AML-193 (cell line): ENCODE measurements around the gene DHCR24.

Experiments
- DNase-seq, 2 experiments: peaks; one replicate each; lab custom pipeline; 2025; lab: John Stamatoyannopoulos, UW

Gene DHCR24

GRCh38 chr1:54846301-54846700 is 40.7 kb downstream of the DHCR24 start:
- DNase-seq, result no peak

- DNase-seq, result no peak
Observed at GRCh38 chr1:54845772-54846171, 41.2 kb downstream of the DHCR24 start.

- no peak for DNase-seq
Observed at GRCh38 chr1:54844564-54844963, 42.4 kb downstream of the DHCR24 start.

GRCh38 chr1:54843449-54843848 is 43.5 kb downstream of the DHCR24 start:
- DNase-seq, result no peak

- no peak for DNase-seq
Observed at GRCh38 chr1:54842963-54843362, 44.0 kb downstream of the DHCR24 start.

GRCh38 chr1:54842206-54842915 is 44.6 kb downstream of the DHCR24 start:
- DNase-seq, result no peak

GRCh38 chr1:54839824-54840223 is 47.2 kb downstream of the DHCR24 start:
- no peak for DNase-seq

GRCh38 chr1:54838565-54839180 is 48.3 kb downstream of the DHCR24 start:
- DNase-seq, result no peak

- DNase-seq, result no peak
Observed at GRCh38 chr1:54837002-54837853, 49.8 kb downstream of the DHCR24 start.

GRCh38 chr1:54836594-54836993 is 50.4 kb downstream of the DHCR24 start:
- DNase-seq, result no peak

GRCh38 chr1:54835970-54836369 is 51.0 kb downstream of the DHCR24 start:
- no peak for DNase-seq

- DNase-seq, result no peak
Observed at GRCh38 chr1:54835131-54835898, 51.7 kb downstream of the DHCR24 start.

- no peak for DNase-seq
Observed at GRCh38 chr1:54834007-54834541, 52.9 kb downstream of the DHCR24 start.

GRCh38 chr1:54833121-54833520 is 53.9 kb downstream of the DHCR24 start:
- no peak for DNase-seq

GRCh38 chr1:54826226-54826816 is 60.7 kb downstream of the DHCR24 start:
- no peak for DNase-seq

- no peak for DNase-seq
Observed at GRCh38 chr1:54825696-54826095, 61.3 kb downstream of the DHCR24 start.

GRCh38 chr1:54823670-54824069 is 63.3 kb downstream of the DHCR24 start:
- DNase-seq, result no peak

GRCh38 chr1:54819733-54820132 is 67.3 kb downstream of the DHCR24 start:
- DNase-seq, result no peak

GRCh38 chr1:54819195-54819536 is 67.8 kb downstream of the DHCR24 start:
- no peak for DNase-seq

- no peak for DNase-seq
Observed at GRCh38 chr1:54818461-54819194, 68.4 kb downstream of the DHCR24 start.

GRCh38 chr1:54816951-54817350 is 70.0 kb downstream of the DHCR24 start:
- DNase-seq, result no peak
